Neural progenitor cell (in vitro differentiated cells): ENCODE measurements around the gene CDH26. TPM values are rescaled to one million over a fixed set of nuclear protein-coding genes. Genes with fewer than 3 reads are reported as not detected.

Source experiments
- DNase-seq: peaks from one replicate; pipeline ENCODE4 v3.0.0-alpha.2; 2016; ENCODE audit warnings: low spot score
- H2AFZ ChIP-seq: fragments of 200-600 bp; sonication (generic); replicated peaks from 2 replicates; pipeline ENCODE4 v1.6.1; 2016; ENCODE audit warnings: antibody characterized with exemption
- H3F3A ChIP-seq: fragments of 200-600 bp; sonication (generic); 2 replicates; pipeline ENCODE4 v1.6.1; 2016; ENCODE audit warnings: antibody characterized with exemption, low read depth
- H3K27ac ChIP-seq: fragments of 200-600 bp; sonication (generic); 2 replicates; pipeline ENCODE4 v1.5.1; 2016; ENCODE audit warnings: mild to moderate bottlenecking
- H3K27me3 ChIP-seq: fragments of 200-600 bp; sonication (generic); 2 replicates; pipeline ENCODE4 v1.6.1; 2016; ENCODE audit warnings: mild to moderate bottlenecking, moderate library complexity
- H3K36me3 ChIP-seq: fragments of 200-600 bp; sonication (generic); 2 replicates; pipeline ENCODE4 v1.5.1; 2016
- H3K4me1 ChIP-seq: fragments of 200-600 bp; sonication (generic); 2 replicates; pipeline ENCODE4 v1.6.1; 2016; ENCODE audit warnings: mixed run types
- H3K4me2 ChIP-seq: fragments of 200-600 bp; sonication (generic); 2 replicates; pipeline ENCODE4 v1.6.1; 2016
- H3K4me3 ChIP-seq: fragments of 200-600 bp; sonication (generic); 2 replicates; pipeline ENCODE4 v1.5.1; 2016
- H3K79me2 ChIP-seq: fragments of 200-600 bp; sonication (generic); 2 replicates; pipeline ENCODE4 v1.6.1; 2016; ENCODE audit warnings: low read depth
- H3K9ac ChIP-seq: fragments of 200-600 bp; sonication (generic); 2 replicates; pipeline ENCODE4 v1.6.1; 2016
- H3K9me3 ChIP-seq: fragments of 200-600 bp; sonication (generic); 2 replicates; pipeline ENCODE4 v1.5.1; 2016; ENCODE audit warnings: low read depth
- H4K20me1 ChIP-seq: fragments of 200-600 bp; sonication (generic); 2 replicates; pipeline ENCODE4 v1.6.1; 2016; ENCODE audit warnings: low read depth
- H3K27ac Mint-ChIP-seq: 3 replicates; pipeline ENCODE4 v1.8.0; 2021; ENCODE audit warnings: mixed read lengths
- H3K27me3 Mint-ChIP-seq: 2 replicates; pipeline ENCODE4 v1.8.0; 2022; ENCODE audit warnings: low read depth, mild to moderate bottlenecking, inconsistent platforms, moderate library complexity, mixed read lengths; ENCODE audit not compliant: insufficient read depth
- H3K36me3 Mint-ChIP-seq: 3 replicates; pipeline ENCODE4 v1.8.0; 2021; ENCODE audit warnings: mixed read lengths
- H3K4me1 Mint-ChIP-seq: 3 replicates; pipeline ENCODE4 v1.8.0; 2021; ENCODE audit warnings: mixed read lengths
- H3K4me3 Mint-ChIP-seq: 3 replicates; pipeline ENCODE4 v1.8.0; 2021; ENCODE audit warnings: mild to moderate bottlenecking, moderate library complexity, mixed read lengths
- H3K9me3 Mint-ChIP-seq: 3 replicates; pipeline ENCODE4 v1.8.0; 2020; ENCODE audit warnings: mixed read lengths
- EZH2 ChIP-seq: fragments of 200-600 bp; sonication (generic); IDR thresholded peaks from 2 replicates; pipeline ENCODE4 v1.6.1; 2017; ENCODE audit warnings: antibody characterized with exemption, mild to moderate bottlenecking, moderate library complexity
- EZH2phosphoT487 ChIP-seq: fragments of 200-600 bp; sonication (generic); IDR thresholded peaks from 2 replicates; pipeline ENCODE4 v1.6.1; 2017; ENCODE audit warnings: antibody characterized with exemption
- total RNA-seq: library from RNA; depleted of rRNA; stranded (reverse); fragments of >200 nt; gene quantifications from 2 replicates; pipeline ENCODE4 v1.2.3, GENCODE V29; 2015; ENCODE audit warnings: low replicate concordance
- TF ChIP-seq, protein P1 (sequence below): fragments of 200-600 bp; sonication (generic); IDR thresholded peaks from 2 replicates; pipeline ENCODE4 v1.5.1; 2017; ENCODE audit warnings: antibody characterized with exemption, mild to moderate bottlenecking

CDH26 gene
- total RNA-seq, 1 donor from 2014 or later: not detected

DNA sequence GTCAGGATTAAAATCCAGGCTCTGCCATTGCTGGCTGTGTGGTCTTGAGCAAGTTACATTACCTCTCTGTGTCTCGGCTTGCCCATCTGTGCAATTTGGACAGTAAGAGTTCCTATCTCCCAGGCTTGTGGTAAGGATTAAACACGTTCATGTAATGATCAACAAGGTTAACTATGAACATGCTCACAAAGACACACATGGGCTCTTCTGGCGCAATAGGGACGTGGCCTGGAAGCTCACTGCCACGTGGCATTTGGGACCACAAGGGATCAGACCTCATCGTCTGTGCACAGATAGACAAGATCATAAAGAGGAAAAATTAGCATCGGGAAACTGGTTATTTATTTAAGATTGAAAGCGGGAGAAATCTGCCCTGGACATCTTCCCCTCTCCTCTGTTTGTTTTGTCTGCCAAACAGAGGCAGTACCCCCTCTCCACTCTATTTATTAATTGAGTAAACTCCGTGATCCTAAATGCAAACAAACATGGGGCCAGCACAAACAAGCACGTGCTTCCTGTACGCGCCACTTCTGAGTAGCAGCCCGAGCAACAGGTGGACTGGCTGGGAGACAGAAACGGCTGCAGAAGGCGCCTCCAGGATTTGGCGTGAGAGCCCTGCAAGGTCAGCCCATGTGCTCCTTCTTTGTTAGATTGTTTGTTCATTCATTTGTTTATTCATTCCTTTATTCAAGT lies 95.0 kb downstream of the CDH26 start:
- Histone ChIP-seq H3K9ac (no peak overlapping the region), H4K20me1 (no peaks in the 10 kb centered on the region), H3K36me3 (no peaks in the 10 kb centered on the region), H3K27me3 (no peaks in the 10 kb centered on the region), H3F3A (peaks cover 8% of the 10 kb centered on the region), H3K27ac (no peak overlapping the region), H2AFZ (no peak overlapping the region), H3K9me3 (no peaks in the 10 kb centered on the region), H3K4me3 (no peak overlapping the region), H3K4me1 (peaks cover 4% of the 10 kb centered on the region), H3K79me2 (no peaks in the 10 kb centered on the region), H3K4me2 (no peak overlapping the region)
- no peak for DNase-seq
- Mint-ChIP-seq H3K4me1 (peaks cover 8% of the 10 kb centered on the region), H3K9me3 (no peaks in the 10 kb centered on the region), H3K36me3 (no peaks in the 10 kb centered on the region), H3K4me3 (no peak overlapping the region), H3K27ac (no peak overlapping the region), H3K27me3 (peaks cover 7% of the 10 kb centered on the region)
- TF ChIP-seq, protein P1, sequence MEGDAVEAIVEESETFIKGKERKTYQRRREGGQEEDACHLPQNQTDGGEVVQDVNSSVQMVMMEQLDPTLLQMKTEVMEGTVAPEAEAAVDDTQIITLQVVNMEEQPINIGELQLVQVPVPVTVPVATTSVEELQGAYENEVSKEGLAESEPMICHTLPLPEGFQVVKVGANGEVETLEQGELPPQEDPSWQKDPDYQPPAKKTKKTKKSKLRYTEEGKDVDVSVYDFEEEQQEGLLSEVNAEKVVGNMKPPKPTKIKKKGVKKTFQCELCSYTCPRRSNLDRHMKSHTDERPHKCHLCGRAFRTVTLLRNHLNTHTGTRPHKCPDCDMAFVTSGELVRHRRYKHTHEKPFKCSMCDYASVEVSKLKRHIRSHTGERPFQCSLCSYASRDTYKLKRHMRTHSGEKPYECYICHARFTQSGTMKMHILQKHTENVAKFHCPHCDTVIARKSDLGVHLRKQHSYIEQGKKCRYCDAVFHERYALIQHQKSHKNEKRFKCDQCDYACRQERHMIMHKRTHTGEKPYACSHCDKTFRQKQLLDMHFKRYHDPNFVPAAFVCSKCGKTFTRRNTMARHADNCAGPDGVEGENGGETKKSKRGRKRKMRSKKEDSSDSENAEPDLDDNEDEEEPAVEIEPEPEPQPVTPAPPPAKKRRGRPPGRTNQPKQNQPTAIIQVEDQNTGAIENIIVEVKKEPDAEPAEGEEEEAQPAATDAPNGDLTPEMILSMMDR: no peak
- no peak for TF ChIP-seq EZH2phosphoT487
- TF ChIP-seq EZH2: no peak

DNA sequence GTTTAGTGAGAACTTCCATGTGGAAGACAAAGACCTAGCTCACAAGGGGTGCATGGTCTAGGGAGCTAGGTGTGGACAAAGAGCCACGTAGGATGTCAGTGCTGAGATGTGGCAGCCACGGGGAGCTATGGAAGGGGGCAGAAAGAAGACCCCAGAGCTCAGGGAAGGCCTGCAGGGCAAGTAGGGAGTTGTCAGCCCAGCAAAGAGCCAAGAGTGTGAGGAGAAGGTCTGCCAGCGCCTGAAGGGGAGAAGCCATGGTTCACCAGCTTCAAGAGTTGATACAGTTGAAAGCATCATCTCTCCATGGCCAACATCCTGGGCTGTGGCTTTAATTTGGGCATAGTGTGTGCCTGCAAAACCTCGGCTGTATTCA lies 95.6 kb downstream of the CDH26 start:
- no peak for DNase-seq
- peaks cover 7% of the 10 kb centered on the region for H3K27me3 Mint-ChIP-seq
- no peak overlapping the region for H3K27ac Mint-ChIP-seq

DNA sequence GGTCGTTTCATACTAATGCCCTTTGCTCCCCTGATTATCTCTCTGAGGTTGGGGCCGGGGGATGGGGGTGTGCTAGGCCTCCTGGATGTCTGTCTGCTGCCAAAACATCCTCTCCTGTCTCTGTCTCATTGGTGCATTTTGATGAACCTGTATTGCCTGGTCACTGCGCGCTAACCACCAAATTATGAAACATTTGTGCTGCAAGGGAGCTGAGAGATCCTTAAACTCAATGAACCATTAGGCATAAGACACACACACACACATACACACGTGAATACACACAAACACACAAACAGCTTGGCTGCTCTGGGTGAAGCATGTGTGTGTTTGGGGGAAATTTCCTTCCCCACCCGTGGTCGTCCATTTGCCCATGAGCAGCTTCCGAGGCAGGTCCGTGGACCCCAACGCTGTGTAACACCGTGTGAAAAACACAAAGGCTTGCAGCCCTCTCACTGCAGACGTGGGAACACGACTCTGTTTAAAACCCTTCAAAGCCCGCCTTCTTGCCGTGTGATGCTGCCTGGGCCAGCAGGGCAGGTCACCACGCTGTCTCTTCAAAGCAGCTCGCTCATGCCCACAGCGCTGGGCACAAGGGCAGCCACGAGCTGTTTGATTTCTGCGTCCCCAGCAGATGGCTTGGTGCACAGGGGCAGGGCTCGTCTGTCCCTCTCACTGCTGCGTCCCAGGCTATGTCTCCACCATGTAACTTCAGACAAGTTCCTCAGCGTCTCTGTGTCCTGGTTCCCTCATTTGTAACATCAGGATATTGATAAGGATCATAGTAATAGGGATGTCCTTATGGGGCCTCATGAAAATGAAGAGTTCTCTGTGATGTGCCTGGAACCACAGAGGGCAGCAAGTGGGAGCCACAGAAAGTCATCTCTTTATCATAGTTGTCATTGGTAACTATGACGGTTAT lies 96.8 kb downstream of the CDH26 start:
- Histone ChIP-seq H3K27me3 (no peaks in the 10 kb centered on the region), H3K27ac (no peak overlapping the region), H2AFZ (no peak overlapping the region), H3K9ac (no peak overlapping the region), H3K4me2 (no peak overlapping the region), H3K4me3 (no peak overlapping the region), H3K4me1 (peaks cover 10% of the 10 kb centered on the region), H3K36me3 (no peaks in the 10 kb centered on the region), H4K20me1 (no peaks in the 10 kb centered on the region), H3K9me3 (no peaks in the 10 kb centered on the region), H3F3A (peaks cover 16% of the 10 kb centered on the region), H3K79me2 (no peaks in the 10 kb centered on the region)
- H3K4me1 Mint-ChIP-seq: peaks cover 17% of the 10 kb centered on the region
- no peak overlapping the region for H3K27ac Mint-ChIP-seq
- TF ChIP-seq, protein P1: no peak
- TF ChIP-seq EZH2: no peak
- no peak for TF ChIP-seq EZH2phosphoT487
- DNase-seq: no peak
- no peak overlapping the region for H3K4me3 Mint-ChIP-seq
- no peaks in the 10 kb centered on the region for H3K36me3 Mint-ChIP-seq
- peaks cover 5% of the 10 kb centered on the region for H3K27me3 Mint-ChIP-seq
- no peaks in the 10 kb centered on the region for H3K9me3 Mint-ChIP-seq

More for the DNA sequence above, 95.6 kb downstream of the CDH26 start:
- Histone ChIP-seq H3K79me2 (no peaks in the 10 kb centered on the region), H4K20me1 (no peaks in the 10 kb centered on the region), H3K27ac (no peak overlapping the region), H3K4me2 (no peak overlapping the region), H3K4me1 (peaks cover 9% of the 10 kb centered on the region), H3K4me3 (no peak overlapping the region), H3K36me3 (no peaks in the 10 kb centered on the region), H3K27me3 (no peaks in the 10 kb centered on the region), H3K9ac (no peak overlapping the region), H3F3A (peaks cover 13% of the 10 kb centered on the region), H3K9me3 (no peaks in the 10 kb centered on the region), H2AFZ (no peak overlapping the region)
- no peak for TF ChIP-seq EZH2
- no peak for TF ChIP-seq EZH2phosphoT487
- TF ChIP-seq, protein P1: no peak
- Mint-ChIP-seq H3K36me3 (no peaks in the 10 kb centered on the region), H3K4me1 (peaks cover 14% of the 10 kb centered on the region), H3K4me3 (no peak overlapping the region), H3K9me3 (no peaks in the 10 kb centered on the region)
